GM10248 (cell line): Measurements from ENCODE around the gene KLHL21.

Experiments used
- CTCF ChIA-PET: fragments of 300-600 bp; sonication (Branson Sonifier 250); formaldehyde crosslinking; extraction: SDS; loops from one replicate; lab custom pipeline; 2021; ENCODE audit warnings: antibody characterized with exemption; lab: Yijun Ruan, JAX
- POLR2A ChIA-PET: fragments of 350-650 bp; sonication (Branson Sonifier 250); formaldehyde crosslinking; extraction: SDS; loops from one replicate; lab custom pipeline; 2020; ENCODE audit warnings: antibody characterized with exemption; lab: Yijun Ruan, JAX
- DNase-seq: peaks from one replicate; pipeline ENCODE4 v3.0.0; 2012; ENCODE audit errors: extremely low spot score
- CTCF ChIP-seq: IDR thresholded peaks from 2 replicates; pipeline ENCODE4 v1.5.1; 2012; ENCODE audit warnings: mild to moderate bottlenecking, low read depth; ENCODE audit errors: extremely low read depth, missing control alignments, control extremely low read depth

Gene KLHL21

DNA sequence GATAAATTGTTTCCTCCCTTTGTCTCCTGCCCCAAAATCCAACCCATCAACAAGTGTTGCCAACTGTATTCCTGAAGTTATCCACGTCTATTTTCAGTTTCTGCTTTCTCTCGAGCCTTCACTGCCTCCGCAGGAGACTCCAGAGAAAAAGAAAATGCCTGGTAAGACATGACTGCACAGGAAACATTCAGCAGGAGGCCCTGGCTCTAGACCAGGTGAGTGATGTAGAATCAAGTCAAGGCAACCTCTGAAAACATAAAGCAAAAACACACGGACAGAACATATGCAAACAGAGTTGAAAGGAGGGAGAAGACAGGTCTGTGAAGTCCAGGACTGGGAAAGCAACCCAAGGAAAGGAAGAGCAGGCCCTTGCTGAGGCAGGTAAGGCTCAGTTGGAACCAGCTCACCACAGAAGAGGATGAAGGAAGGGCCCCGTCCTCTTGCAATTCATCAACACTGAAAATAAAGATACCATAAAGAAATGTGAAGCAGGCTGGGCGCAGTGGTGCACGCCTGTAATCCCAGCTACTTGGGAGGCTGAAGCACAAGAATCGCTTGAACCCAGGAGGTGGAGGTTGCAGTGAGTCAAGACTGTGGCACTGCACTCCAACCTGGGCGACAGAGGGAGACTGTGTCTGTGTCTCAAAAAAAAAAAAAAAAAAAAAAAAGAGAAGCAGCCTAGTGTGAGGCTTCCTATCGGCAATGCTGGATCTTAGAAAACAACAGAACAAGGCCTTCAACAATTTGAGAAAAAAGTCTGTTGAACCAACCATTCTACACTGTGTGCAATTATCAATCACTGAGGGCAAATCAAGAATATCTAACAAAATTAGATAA is 57.2 kb downstream of the KLHL21 start:
- DNase-seq, result no peak
- POLR2A ChIA-PET, result interaction anchor here (0.6 kb wide), 1 partner anchor 27 kb away, joined by 3 read pairs; no protein-coding TSS in a partner anchor
- TF ChIP-seq CTCF, result no peak
- CTCF ChIA-PET, result no interaction called here

DNA sequence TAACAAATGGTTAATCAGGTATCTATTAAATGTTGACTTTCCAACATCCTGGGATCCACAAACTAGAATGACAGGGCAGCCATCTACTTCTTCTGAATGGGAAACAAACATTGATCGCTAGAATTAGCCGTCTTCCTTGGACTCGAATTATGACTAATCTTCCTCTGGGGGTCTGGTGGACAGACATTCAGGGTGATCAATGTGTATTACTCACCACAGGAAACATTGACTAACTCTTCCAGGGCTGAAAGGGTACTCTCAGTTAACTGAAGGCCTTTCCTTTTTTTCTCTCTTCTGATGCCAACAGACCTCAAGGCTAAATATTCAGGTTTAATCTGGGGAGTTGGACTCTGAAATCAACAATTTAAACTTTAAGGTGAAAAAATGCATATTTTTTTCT is 57.8 kb downstream of the KLHL21 start:
- POLR2A ChIA-PET, result no interaction called here
- DNase-seq, result no peak
- CTCF ChIA-PET, result no interaction called here

More for the DNA sequence above, 57.8 kb downstream of the KLHL21 start:
- no peak for TF ChIP-seq CTCF
